Activated naive CD4-positive, alpha-beta T cell (primary cell): ENCODE data around the gene CLEC6A.
"Not testable (repeated sequence)": the region's sequence is repeated elsewhere in the genome, so short reads cannot be mapped to it uniquely, and the experiment has no call there.

Experiments
- DNase-seq, 4 experiments: peaks; one replicate each; lab custom pipeline; 2025; lab: John Stamatoyannopoulos, UW

The CLEC6A gene

DNA sequence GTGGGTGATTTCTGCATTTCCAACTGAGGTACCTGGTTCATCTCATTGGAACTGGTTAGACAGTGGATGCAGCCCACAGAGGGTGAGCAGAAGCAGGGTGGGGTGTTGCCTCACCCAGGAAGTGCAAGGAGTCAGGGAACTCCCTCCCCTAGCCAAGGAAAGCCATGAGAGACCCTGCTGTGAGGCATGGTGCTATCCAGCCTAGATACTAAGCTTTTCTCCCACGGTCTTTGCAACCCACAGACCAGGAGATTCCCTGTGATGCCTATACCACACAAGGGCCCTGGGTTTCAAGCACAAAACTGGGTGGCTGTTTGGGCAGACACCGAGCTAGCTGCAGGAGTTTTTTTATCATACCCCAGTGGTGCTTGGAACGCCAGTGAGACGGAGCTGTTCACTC lies 39.9 kb downstream of the CLEC6A start:
- not testable (repeated sequence) for DNase-seq

DNA sequence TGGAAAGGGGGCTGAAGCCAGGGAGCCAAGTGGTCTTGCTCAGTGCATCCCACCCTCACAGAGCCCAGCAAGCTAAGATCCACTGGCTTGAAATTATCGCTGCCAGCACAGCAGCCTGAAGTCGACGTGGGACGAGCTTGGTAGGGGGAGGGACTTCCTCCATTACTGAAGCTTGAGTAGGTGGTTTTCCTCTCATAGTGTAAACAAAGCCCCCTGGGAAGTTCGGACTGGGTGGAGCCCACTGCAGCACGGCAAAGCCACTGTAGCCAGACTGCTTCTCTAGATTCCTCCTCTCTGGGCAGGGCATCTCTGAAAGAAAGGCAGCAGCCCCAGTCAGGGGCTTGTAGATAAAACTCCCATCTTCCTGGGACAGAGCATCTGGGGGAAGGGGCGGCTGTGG lies 40.3 kb downstream of the CLEC6A start:
- not testable (repeated sequence) for DNase-seq

DNA sequence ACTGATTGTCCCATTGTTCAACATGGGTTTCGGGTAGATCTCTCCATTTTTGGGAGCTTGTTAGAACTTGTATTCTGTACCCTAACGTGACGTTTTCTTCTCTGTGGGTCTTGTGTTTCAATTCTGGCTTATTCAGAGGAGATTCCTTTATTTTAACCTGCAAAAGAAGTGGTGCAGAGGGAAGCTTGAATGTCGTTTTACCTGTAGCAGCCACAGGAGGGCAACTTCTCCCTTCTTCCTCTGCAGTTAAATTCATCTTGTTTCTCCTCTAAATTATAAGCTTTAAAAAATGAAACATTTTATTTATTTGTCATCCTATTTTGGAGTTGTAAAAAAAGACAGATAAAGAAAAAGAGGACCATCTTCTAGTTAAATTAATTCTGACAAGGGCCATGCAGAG lies 43.9 kb downstream of the CLEC6A start:
- DNase-seq: no peak

DNA sequence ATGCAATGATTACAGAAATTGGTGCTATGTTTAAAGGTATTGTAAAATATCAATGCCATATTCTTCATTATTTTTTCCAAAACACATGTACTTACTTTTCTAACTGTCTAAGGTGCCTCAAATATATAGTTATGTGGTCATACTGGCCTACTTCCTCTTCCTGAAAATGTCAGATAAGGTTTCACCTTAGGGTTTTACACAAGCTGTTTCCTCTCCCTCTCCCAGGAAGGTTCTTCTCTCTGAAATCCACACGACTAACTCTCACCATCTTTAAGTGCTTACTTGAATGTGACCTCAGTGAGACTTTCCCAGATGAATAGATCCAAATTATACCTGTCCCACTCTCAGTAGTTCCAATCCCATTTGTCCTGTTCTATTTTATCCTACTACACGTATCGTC lies 46.0 kb downstream of the CLEC6A start:
- DNase-seq: no peak

DNA sequence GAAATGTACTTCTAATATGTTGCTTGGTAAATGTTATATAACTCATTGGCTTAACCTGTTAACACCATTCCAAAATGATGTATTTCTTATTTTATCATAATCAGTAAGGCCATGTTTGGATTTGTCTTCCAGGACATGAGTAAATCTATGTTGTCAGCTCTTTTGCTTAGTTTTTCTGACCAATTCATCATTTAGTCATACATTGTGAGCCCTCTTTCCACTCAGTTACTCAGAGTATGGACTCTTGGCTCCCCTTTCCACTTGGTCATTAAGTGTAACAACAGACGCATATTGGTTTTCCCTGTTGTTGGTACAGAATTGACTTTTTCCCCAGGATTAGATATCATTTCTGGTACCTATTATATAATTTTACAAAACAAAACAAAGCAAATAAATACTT lies 48.6 kb downstream of the CLEC6A start:
- DNase-seq: no peak

DNA sequence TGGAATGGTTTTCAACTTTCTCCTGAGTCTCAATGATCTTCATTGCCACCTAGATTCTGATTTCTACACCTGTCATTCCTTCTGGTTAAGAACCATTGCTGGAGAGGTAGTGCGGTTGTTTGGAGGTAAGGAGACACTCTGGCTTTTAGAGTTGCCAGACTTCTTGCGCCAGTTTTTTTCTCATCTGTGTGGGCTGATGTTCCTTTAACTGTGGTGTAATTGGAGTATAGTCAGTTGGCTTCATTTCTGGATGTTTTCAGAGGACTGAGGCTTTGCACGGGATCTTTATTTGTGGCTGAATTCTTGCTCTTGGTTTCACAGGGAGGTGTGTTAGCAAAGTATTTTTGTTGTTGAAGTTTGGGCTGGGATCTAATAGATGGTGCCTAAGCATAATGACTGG lies 51.8 kb downstream of the CLEC6A start:
- no peak for DNase-seq

DNA sequence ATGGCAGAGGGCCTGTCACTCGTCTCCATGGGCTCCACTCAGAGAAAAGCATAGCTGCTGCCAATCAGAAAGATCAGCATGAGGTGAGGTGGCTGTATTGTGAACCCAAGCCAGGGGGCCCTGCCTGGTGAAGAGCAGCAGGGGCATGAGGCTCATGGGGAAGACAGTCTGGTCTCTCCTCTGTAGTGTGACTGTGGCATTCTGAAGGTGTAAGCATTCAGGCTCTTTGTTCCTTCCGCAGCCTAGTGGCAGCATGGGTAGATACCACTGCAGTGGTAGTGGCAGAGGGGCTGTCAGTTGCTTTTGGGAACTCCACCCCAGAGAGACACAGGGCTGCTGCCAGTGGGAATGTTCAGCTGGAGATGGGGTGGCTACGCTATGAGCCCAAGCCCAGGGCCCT lies 52.5 kb downstream of the CLEC6A start:
- DNase-seq: no peak

DNA sequence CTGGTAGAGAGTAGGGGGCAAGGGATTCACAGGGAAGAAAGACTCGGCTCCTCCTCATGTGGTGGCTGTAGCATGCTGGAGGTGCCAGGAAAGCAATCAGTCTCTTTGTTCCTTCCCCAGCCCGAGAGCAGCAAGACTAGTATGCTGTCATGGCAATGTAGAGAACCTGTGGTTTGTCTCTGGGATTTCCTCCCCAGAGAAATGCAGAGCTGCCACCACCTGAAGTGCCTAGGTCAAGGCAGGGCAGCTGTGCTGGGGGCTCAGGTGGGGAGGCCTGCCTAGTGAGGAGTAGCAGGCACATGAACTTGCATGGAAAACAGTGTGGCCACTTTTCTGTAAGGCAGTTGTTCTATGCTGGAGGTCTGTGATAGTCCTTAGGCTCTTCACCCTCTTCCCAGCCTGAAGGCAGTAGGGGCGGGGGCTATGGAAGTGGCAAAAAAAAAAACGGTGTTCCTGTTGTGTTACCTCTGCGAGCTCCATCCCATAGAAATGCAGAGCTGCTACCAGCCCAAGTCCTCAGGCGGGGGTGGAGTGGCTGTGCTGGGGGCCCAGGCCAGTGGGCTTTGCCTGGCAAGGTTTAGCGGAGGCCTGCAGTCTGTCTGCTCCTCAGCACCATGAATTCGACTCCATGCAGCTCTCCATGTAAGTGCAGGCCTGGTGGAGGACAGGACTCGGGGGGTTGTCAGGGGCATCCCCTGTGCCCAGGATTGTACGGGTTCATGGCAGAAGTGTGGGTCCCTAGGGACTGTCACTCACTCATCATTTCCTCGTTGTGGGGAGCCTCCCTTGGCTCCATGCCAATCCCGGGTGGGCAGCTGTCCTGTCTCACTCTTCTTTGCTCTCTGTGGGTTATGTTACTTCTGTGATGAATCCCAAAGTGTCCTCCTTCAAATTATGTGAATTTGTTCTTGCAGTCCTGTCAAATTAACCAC lies 53.4 kb downstream of the CLEC6A start:
- no peak for DNase-seq

DNA sequence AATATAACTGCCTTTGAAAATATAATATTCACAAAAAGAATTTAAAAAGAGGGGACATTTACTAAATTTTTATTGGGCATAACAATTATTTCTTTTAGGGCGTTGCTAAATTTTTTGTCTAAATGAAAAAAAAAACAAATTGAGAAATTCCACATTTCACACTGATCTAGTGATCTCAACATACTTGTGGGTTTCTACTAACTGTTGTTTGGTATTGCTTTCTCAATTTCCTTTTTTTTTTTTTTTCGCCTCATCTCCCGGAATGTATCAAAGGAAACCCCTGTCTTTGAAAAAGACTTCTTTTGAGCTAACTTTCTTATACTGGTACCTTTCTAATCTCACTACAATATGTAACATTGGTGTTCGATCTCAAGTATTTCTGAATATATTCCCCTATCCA lies 57.5 kb downstream of the CLEC6A start, which contains the start of gene CLEC4D:
Gene CLEC4D, plus strand, starts transcription at position 248 of the 400 bp plus-strand sequence. CDS start 230 bp downstream, outside the sequence.
- DNase-seq: no peak

DNA sequence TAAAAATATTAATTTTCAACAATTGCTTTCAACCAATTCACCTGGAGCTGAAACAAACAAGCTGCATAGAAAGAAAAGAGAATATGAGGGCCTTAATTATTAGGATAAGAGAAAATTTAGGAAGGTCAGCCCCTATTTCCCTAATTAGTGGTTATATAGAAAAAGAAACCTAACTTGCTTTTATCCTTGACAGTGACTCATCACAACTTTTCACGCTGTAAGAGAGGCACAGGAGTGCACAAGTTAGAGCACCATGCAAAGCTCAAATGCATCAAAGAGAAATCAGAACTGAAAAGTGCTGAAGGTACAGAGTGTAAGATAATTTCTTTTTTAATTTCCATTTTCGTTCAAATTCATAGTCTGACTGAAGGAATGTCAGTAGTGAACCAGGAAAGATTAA lies 62.2 kb downstream of the CLEC6A start:
- DNase-seq: no peak

DNA sequence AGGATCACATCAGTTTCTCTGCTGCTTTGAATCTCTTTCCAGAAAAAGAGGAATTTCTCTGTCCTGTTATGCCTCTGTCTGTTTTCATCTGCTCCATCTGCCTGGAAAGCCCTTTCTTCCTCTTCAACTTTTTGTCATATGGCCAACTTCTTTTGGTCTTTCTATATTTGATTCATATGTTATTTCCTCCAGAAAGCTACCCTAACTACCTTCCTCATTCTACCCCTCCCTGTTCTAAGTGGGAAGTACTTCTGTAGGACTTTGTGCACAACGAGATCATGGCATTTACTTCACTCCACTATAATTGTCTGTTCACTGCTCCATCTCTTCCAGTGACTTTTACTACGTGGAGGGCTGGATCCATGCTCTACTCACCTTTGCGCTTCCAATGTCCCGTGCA lies 63.4 kb downstream of the CLEC6A start:
- DNase-seq: no peak

DNA sequence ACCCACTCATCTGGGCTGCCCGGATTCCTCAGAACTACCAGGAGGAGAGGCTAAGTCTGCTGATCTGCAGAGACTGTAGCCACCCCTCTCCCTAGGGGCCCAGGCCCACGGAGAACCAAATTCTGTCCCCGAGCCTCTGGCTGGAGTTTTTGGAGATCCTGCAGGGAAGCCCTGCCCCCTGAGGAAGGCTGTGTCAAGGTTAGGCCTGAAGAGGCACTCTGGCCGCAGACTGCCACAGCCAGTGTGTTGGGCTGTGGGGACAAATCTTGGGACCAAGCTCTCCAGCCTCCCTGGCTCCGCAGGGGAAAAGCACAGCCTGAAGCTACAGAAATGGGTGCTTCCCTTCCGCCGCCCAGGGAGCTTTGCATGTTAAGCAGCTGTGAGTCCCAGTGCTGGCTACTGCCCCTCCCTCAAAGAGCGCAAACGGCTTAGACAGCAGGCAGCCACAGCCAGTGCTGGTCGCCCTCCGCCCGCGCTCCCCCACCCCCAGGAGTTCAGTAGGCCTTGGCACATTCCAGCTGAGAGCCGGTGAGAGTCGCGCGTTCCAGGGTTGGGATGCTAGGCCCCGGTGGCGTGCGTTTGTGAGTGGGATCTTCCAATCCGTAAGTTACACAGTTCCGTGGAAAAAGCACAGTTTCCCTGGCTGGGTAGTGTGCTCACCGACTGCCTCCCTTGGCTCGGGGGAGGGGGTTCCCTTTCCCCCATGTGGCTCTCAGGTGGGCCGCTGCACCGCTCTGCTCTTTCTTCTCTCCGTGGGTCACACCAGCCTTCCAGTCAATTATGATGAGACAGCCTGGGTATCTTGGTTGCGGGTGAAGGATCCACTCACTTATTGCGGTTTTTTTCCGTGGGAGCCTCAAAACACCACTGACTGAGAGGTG lies 71.7 kb downstream of the CLEC6A start:
- no peak for DNase-seq
